NCI-H2196 treated with DMSO at 0.1 percent for 48 hours (cell line): Measurements from ENCODE around the gene PSD2.
"Not testable (repeated sequence)": the region's sequence is repeated elsewhere in the genome, so short reads cannot be mapped to it uniquely, and the experiment has no call there.

Experiments used
- DNase-seq: peaks from one replicate; lab custom pipeline; 2025; ENCODE audit not compliant: unreplicated experiment; lab: John Stamatoyannopoulos, UW

PSD2 gene

DNA sequence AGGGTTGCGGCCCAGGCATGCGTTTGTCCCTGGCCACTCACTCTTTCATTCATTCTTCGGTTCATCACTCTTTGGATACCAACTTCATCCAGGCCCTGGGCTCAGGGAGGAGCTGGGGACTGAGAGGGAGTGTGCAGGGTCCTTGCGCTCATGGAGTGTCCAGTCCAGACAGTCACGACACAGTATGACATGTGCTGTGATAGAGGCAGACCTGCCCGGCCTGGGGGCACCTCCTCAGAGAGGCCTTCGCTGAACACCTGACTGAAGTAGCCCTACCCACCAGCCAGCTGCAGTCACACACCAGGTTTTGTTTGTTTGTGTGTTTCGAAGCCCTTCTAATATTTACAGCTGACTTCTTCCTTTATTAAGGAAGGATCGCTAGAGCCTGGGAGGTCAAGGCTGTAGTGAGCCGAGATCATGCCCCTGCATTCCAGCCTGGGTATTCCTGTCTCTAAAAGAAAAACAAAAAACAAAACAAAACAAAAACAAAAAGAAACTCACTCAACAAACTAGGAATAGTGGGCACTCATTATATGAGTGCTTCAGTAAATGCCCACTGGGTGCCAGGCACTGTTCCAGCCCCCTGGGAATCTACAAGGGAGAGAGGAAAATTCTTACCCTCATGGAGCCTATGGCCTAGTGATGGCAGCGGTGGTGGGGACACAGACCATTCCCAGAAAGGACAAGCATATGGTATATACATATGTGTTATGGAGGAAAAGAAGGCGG is 6.3 kb upstream of the PSD2 start:
- DNase-seq = no peak

DNA sequence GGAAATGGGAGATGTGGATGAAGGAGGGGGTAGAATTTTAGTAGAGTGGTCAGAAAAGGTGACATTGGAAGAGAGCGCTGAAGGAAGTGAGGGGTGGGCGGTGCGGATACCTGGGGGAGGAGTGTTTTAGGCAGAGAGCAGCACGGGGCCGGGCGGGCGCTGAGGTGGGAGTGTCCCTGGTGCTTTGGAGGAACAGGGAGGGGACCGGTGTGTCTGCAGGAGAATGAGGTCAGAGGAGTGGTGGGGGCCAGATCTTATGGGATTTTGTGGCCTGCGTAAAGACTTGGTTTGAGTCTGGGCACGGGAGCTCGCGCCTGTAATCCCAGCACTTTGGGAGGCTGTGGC is 5.8 kb upstream of the PSD2 start:
- no peak for DNase-seq

DNA sequence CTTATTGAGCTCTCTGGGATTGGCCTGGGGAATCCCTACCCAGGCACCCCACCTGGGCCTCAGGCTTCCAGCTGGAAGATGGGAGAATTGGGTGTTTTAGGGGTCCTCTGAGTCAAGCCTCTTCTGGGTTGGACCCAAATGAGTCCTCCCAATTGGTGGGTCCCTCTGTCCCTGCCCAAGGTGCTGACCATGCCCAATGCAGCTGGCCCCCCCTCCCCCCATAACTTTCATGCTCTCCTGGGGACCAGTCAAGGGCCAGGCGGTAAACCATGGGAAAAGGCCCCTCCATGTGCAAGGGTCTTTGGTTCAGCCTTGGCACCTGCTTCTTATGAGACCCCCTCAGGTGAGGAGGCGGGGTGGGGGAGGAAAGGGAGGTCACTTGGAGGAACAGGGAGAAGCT is 3.4 kb upstream of the PSD2 start:
- DNase-seq = no peak

DNA sequence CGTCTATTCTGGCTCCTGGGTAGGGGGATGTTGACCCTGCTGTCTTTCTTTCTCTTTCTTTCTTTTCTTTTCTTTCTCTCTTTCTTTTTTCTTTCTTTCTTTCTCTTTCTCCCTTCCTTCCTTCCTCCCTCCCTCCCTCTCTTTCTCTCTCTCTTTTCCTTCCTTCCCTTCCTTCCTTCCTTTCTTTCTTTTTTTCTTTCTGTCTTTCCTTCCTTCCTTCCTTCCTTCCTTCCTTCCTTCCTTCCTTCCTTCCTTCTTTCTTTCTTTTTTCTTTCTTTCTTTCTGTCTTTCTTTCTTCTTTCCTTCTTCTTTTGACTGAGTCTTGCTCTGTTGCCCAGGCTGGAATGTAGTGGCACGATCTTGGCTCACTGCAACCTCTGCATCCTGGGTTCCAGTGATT is 3.0 kb upstream of the PSD2 start:
- DNase-seq = not testable (repeated sequence)

DNA sequence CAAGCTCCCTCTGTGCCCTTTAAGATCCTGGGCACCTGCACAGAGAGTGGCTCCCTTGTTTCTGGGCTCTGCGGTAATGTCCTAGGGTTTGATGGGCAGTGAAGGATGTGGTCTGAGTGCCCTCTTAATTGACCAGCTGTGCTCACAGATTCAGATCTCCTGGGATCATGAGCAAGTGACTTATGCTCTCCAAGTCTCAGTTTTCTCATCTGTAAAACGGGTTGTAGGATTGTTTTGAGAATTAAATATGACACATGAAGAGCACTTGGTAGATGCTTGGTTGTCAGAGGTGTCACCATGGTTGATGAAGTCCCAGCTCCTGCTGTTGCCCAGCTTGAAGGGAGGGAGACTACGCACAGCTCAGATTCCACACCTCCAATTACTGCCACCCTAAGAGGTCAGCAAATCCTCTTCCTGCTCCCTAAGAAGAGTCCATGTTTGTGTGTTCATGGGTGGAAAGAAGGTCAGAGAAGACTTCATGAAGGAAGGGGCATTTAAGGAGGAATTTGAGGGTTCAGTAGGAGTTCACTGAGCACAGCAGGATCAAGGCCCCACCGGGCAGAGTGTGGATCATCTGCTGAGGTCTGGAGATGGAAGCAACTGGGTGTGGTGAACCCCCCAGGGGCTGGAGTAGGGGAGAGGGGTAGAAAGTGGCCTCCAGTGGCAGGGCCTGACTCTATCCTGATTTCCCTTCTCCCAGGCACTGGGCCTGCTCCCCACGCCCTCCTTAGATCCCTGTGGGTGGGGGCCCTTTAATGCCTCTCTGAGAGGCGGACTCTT is 1.4 kb upstream of the PSD2 start:
- no peak for DNase-seq

DNA sequence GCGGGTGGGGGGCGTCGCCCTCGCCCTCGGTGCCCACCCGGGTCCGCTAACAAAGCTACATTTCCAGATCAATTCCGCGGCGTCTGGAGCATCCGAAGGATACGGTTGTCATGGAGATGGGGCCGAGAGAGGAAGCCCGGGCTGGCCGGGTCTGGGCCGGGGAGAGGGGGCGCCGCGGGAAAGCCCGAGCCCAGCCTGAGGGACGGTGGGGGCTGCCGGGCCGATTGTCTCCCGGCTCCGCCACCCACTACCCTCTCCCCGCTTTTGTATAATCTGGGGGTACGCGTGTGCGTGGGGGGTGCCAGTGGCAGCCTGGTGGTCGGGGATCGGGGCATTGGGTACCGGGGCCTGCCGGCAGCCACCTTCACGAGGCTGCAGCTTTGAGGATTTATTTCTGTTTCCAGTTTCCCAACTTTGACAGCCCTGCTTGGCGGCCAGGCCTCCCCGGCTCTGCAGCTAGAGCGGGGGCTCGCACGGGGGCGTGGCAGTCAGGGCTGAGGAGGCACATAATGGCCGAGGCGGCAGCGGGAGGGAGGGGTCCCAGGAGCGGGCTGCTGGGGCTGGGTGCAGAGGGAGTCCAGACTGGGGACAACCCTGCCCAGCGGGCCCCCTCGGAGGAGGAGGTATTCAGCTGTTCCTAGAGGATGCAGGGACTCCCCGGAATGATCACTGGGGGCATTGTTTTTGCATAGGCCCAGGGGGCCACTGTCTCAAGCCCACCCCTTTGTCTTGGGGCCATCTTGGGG is 626 bp downstream of the PSD2 start:
- no peak for DNase-seq

DNA sequence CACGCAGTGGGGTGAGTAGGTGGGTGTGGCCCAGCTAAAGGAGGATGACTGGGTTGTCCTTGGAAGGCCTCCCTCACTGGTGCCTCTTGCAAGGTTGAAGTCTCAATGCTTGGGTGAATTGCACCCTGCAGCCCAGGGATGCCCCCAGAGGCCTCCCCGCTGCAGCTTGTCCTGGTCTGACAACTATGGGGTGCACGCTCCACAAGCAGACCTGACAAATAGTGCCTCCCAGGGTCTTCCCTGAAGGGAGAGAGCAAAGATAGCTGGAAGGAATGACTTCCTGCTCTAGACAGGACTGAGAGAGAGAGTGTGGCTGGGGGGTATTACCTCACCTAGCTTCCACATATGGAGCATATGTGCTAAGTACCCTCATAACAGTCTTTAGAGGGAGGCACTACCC is 1.7 kb downstream of the PSD2 start:
- no peak for DNase-seq

DNA sequence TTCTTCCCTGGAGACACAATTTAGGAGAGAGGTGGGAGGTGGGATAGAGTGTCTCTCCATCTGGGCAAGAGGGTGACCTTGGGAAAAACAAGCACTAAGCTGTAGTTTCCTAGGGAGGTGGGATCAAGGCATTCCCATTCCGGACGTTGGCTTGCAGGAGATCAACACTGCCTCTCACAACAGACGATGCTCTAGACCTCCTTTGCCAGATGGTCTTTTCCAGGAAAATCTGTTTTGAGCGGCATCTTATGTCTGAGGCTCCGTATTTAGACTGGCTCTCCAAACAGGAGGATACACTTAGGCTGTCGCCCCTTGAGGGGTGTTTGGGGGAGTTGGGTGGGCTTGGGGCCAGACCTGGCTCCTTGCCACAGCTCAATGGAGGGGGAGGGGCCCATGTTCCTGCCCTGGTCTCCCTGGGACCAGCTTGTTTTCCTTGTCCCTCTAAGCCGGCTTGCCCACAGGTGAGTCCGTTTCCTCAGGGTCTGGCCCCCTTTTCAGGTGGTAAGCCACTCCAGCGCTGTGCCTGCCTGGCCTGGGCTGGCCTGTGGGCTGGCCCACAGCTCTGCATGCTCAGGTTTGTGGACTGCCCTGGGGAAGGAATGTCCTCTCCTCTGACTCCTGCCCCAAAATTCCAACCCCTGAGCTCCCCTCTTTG is 2.4 kb downstream of the PSD2 start:
- no peak for DNase-seq

DNA sequence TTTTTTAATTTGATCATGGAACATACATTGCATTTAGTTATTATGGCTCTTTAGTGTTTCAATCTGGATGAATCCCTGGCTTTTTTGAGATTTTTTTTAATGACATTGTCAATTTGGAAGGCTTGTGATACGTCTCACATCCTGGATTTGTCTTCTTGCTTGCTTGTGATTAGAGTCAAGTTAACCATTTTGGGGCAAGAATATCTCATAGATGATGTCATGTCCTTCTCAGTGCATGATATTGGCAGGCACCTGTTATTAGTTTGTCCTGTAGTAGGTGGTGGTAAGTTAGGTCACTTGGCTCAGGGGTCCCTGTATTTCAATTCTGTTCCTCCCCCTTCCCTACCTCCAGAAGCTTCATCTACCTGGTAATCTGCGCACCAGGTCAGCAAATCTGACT is 3.3 kb downstream of the PSD2 start:
- no peak for DNase-seq

DNA sequence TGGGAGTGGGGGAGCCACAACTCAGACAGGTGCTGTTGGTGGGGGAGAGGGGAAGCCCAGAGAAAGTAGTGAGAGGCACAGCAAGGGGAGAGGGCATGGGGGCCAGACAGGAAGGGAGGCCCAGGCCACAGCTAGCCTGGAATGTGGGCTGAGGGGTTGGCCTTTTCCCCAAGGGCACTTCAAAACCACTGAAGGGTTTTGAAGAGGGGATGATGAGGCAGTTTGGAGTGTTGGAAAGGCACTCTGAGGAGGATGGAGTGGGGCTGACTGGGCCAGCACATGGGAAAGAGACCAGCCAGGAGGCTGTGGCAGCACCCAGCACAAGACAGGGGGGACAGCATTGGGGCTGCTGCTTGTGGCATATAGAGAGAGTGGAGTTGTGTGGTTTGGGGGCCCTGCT is 3.8 kb downstream of the PSD2 start:
- no peak for DNase-seq

DNA sequence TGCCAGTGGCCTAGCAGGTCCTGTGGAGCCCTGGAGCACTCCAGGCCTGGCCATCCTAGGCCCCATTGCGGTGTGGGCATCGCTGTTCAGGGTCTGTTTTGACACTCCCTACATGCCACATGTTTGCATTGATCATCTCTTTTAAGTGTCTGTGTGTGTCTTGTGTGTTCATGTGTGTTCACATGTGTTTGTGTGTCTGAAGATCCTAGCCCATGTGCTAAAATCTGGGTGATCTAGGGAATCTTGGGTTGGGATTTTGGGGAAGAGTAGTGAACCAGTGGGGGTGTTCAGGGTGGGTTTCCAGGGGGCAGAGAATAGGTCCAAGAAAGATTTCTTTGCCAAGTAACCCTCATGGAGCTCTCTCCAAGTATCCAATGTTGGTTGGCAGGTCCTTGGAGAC is 8.4 kb downstream of the PSD2 start:
- no peak for DNase-seq

DNA sequence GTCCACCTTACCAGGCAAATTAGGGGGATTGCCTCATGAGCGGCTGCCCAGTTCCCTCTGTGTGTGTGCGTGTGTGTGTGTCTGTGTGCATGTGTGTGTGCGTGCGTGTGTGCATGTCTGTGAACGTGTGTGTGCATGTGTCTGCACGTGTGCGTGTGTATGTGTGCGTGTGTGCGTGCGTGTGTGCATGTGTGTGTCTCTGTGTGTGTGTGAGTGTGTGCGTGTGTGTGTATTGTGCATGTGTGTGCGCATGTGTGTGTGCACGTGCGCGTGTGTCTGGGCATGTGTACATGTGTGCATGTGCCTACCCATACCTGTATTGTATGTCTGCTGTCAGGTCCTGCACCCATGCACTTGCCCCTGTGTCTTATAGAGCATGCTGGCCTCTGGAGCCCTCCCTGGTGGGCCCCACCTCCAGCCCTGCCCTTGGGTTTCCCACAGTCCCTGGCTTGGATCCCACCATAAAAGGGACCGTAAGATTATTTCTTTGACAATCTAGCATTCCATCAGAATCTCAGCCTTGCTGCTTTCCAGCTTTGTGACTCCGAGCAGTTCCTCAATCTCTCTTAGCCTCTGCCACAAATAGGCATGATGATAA is 9.3 kb downstream of the PSD2 start:
- no peak for DNase-seq

DNA sequence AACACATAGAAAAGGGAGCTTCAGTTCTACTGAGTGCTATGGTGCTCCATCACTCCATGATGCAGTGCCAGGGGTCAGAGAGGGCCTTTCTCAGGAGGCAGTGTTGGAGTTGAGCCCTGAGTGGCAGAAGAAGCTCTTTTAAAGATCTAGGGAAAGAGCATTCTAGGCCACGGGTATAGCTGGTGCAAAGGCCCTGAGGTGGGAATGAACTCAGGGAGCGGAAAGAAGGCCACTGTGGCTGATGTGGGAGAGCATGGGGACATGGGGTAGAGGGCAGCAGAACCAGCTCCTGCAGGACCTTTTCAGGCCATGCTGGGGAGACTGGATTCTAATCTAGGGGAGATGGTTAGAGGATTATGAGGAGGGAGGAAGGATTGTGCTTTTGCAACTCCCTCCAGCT is 9.9 kb downstream of the PSD2 start:
- no peak for DNase-seq

DNA sequence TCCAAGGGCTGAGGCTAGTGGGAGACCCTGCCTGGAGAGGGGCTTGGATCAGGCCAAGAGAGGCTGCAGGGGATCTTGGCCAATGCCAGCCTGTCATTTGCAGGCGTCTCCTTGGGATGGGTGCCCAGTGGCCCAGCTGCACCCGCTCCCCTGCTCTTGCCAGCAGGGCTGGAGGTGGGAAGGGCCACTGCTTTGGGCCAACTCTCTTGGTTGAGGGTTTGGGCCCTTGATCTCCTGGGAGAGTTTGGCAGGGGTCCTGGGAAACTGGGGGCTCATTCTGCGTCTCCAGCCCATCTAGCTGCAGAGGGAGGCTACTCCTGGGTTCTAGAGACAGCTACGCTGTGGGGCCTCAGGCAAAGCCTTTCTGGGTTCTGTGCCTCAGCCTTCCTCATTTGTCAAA is 10.5 kb downstream of the PSD2 start:
- no peak for DNase-seq

DNA sequence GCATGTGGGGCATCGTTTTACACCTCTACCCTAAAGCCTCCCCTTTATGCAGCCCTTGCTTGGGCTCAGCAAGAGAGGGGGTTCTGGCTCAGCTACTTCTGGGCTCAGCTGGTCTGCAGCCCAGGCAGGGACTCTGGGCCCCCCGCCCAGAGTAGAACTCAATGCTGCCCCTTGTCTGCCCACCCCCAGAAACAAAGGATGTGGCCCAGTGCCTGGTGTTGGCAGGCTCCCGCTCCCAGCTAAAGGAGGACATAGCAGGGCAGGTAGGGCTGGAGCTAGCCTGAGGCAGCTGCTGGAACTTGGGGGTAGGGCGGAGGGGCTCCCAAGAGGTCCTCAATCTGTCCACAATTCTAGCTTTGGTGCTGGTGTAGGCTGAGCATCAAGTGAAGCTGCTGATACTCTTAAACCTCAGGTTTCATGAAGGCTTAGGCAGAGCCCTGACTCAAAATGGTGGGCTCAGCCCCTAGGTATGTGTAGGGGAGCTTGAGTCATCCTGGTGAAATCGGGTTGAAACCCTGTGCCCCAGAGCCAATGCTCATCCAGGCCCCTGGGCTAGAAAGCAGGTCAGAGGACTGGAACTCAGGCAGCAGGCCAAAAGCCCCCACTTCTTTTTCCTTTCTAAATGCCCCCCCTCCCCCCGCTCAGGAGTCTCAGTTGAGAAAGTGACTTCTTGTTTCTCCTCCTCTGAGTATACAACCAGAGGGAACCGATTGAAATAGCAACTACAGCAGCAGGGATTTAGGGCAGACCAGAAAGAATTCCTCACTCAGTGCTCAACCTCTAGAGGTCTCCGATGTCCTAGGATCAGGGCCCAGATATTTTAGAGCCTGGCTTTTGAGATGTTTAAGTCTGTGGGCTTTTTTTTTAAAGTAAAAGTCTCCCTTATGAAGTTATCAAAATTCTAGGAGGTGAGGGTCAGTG is 11.4 kb downstream of the PSD2 start:
- no peak for DNase-seq

DNA sequence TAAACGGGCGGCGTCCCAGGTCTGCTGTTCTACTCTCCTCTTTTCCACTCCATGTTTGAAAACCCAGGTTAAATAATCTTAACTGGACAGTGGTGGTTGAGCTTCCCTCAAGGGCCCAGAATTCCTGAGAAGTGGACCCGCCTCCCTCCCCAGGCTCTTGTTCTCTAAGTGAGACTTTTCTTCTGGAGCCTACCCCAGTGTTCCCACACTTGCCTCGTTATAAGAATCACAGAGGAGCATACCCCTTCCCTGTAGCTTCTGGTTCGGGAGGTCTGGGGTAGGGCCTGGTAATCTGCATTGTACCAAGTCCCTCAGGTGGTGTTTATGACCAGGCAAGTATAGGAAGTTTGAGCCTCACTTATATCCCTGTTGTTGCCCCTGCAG is 12.0 kb downstream of the PSD2 start:
- DNase-seq = no peak

DNA sequence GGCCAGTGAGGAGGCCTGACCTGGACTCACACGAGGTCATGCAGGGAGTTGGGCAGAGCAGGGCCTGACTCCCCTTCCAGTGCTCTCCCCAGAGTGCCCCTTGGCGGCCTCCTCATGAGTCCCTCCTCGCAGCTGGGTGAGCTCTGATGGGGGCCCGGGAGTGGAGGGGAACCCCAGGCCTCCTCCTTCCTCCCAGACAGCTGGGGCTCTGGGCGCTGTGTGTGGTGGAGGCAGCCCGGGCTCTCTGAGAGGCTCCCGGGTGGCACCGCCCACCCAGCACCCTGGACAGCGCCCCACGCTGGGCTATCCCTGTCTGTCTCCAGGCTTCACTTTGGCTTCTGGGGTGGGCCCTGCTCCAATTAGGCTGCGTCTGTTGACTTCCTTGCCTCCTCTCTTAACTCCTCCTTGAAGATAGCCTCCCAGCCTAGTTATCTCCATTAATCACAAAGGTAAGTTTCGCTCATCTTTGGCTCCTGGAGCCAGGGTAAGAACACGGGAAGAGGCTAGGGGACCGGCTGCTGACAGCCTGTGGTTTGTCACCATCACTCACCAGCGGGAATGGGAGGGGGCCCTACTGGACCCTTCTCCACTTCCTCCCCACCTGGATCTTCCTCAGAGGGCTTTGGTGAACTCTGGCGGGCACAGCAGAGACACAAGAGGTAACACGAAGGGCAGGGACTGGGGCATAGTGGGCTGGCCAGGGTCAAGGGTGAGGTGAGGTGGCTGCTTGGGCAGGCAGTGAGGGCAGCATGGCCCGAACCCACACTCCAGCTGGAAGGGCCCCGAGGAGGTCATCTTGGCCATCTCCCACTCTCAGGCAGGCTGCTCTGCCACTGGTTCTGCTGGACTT is 13.1 kb downstream of the PSD2 start:
- no peak for DNase-seq

DNA sequence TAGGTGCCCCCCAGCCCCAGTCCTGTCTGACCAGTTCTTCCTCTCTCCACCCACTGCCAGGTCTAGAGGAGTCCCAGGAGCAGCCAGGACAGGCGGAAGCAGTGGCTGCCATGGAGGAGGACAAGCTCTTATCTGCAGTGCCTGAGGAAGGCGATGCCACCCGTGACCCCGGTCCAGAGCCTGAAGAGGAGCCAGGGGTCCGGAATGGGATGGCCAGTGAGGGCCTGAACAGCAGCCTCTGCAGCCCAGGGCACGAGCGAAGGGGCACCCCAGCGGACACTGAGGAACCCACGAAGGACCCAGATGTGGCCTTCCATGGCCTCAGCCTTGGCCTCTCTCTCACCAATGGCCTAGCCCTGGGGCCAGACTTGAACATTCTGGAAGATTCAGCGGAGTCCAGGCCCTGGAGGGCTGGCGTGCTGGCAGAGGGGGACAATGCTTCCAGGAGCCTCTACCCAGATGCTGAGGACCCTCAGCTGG is 13.8 kb downstream of the PSD2 start:
- no peak for DNase-seq
